WTC11 (cell line): ENCODE measurements around the gene LRMDA. TPM values are rescaled to one million over a fixed set of nuclear protein-coding genes. Genes with fewer than 3 reads are reported as not detected.

Experiments used
- ATAC-seq: fragments of 200-7000 bp; cut with Tn5 transposase; 2 replicates; pipeline ENCODE4 v1.10.0; 2021; ENCODE audit warnings: mild to moderate bottlenecking, moderate library complexity
- CTCF ChIA-PET: fragments of 300-600 bp; sonication (Branson Sonifier 250); formaldehyde crosslinking; loops from one replicate; lab custom pipeline; 2021; ENCODE audit warnings: antibody characterized with exemption; lab: Charles Lee
- POLR2A ChIA-PET: fragments of 350-600 bp; sonication (Branson Sonifier 250); formaldehyde crosslinking; loops from one replicate; lab custom pipeline; 2021; ENCODE audit warnings: antibody characterized with exemption; lab: Charles Lee
- DNase-seq: peaks from one replicate; pipeline ENCODE4 v3.0.0; 2021; ENCODE audit warnings: low spot score
- H3K27ac Mint-ChIP-seq: 2 replicates; pipeline ENCODE4 v1.8.0; 2021; ENCODE audit warnings: mixed read lengths
- H3K27me3 Mint-ChIP-seq: 2 replicates; pipeline ENCODE4 v1.8.0; 2021; ENCODE audit warnings: low read depth, mild to moderate bottlenecking, moderate library complexity, mixed read lengths
- H3K36me3 Mint-ChIP-seq: 2 replicates; pipeline ENCODE4 v1.8.0; 2021; ENCODE audit warnings: mixed read lengths
- H3K4me1 Mint-ChIP-seq: 2 replicates; pipeline ENCODE4 v1.8.0; 2022; ENCODE audit warnings: mixed read lengths
- H3K4me3 Mint-ChIP-seq: 2 replicates; pipeline ENCODE4 v1.8.0; 2021; ENCODE audit warnings: mild to moderate bottlenecking, moderate library complexity, mixed read lengths
- H3K9me3 Mint-ChIP-seq: 2 replicates; pipeline ENCODE4 v1.8.0; 2021; ENCODE audit warnings: mixed read lengths
- AR ChIP-seq: fragments of 250-450 bp; sonication (Bioruptor Pico); IDR thresholded peaks from 2 replicates; pipeline ENCODE4 v1.9.0; 2021; ENCODE audit warnings: mild to moderate bottlenecking
- ATF1 ChIP-seq: sonication (generic); formaldehyde crosslinking; IDR thresholded peaks from 2 replicates; pipeline ENCODE4 v1.8.1; 2023; ENCODE audit warnings: mild to moderate bottlenecking, moderate library complexity, missing genetic modification reagents
- ESRRA ChIP-seq: sonication (generic); formaldehyde crosslinking; IDR thresholded peaks from 2 replicates; pipeline ENCODE4 v1.8.1; 2022; ENCODE audit warnings: mild to moderate bottlenecking, missing genetic modification reagents, borderline replicate concordance
- GABPB1 ChIP-seq: sonication (generic); formaldehyde crosslinking; IDR thresholded peaks from 2 replicates; pipeline ENCODE4 v1.8.1; 2023; ENCODE audit warnings: mild to moderate bottlenecking, missing genetic modification reagents
- IRF2 ChIP-seq: sonication (generic); formaldehyde crosslinking; IDR thresholded peaks from 2 replicates; pipeline ENCODE4 v1.8.0; 2022; ENCODE audit warnings: low read depth, missing genetic modification reagents, borderline replicate concordance
- KAT7 ChIP-seq: sonication (generic); formaldehyde crosslinking; IDR thresholded peaks from 2 replicates; pipeline ENCODE4 v1.8.1; 2023; ENCODE audit warnings: missing genetic modification reagents, mild to moderate bottlenecking, borderline replicate concordance
- MLX ChIP-seq: sonication (generic); formaldehyde crosslinking; IDR thresholded peaks from 2 replicates; pipeline ENCODE4 v1.8.1; 2023; ENCODE audit warnings: mild to moderate bottlenecking, missing genetic modification reagents, moderate library complexity
- MYBL2 ChIP-seq: sonication (generic); formaldehyde crosslinking; IDR thresholded peaks from 2 replicates; pipeline ENCODE4 v1.8.1; 2023; ENCODE audit warnings: mild to moderate bottlenecking, moderate library complexity, missing genetic modification reagents
- NFYB ChIP-seq: sonication (generic); formaldehyde crosslinking; conservative IDR thresholded peaks from 2 replicates; pipeline ENCODE4 v1.8.0; 2022; ENCODE audit warnings: low read depth, missing genetic modification reagents
- NR2C2 ChIP-seq: sonication (generic); formaldehyde crosslinking; IDR thresholded peaks from 2 replicates; pipeline ENCODE4 v1.8.0; 2022; ENCODE audit warnings: mild to moderate bottlenecking, missing genetic modification reagents
- PREB ChIP-seq: sonication (generic); formaldehyde crosslinking; IDR thresholded peaks from 2 replicates; pipeline ENCODE4 v1.8.1; 2022; ENCODE audit warnings: mild to moderate bottlenecking, missing genetic modification reagents, moderate library complexity, borderline replicate concordance
- PRRX2 ChIP-seq: fragments of 250-450 bp; sonication (Bioruptor Pico); IDR thresholded peaks from 2 replicates; pipeline ENCODE4 v1.8.0; 2021; ENCODE audit warnings: mild to moderate bottlenecking
- RORB ChIP-seq: fragments of 250-450 bp; sonication (Bioruptor Pico); IDR thresholded peaks from 2 replicates; pipeline ENCODE4 v1.9.0; 2021; ENCODE audit warnings: mild to moderate bottlenecking
- STAT6 ChIP-seq: sonication (generic); formaldehyde crosslinking; conservative IDR thresholded peaks from 2 replicates; pipeline ENCODE4 v1.8.1; 2023; ENCODE audit warnings: mild to moderate bottlenecking, low read depth, missing genetic modification reagents, moderate library complexity
- USF1 ChIP-seq: sonication (generic); formaldehyde crosslinking; IDR thresholded peaks from 2 replicates; pipeline ENCODE4 v1.8.0; 2022; ENCODE audit warnings: mild to moderate bottlenecking, missing genetic modification reagents
- ZBTB43 ChIP-seq: sonication (generic); formaldehyde crosslinking; IDR thresholded peaks from 2 replicates; pipeline ENCODE4 v1.8.1; 2023; ENCODE audit warnings: mild to moderate bottlenecking, missing genetic modification reagents
- ZNF219 ChIP-seq: sonication (generic); formaldehyde crosslinking; IDR thresholded peaks from 2 replicates; pipeline ENCODE4 v1.8.0; 2023; ENCODE audit warnings: missing genetic modification reagents, mild to moderate bottlenecking, borderline replicate concordance
- ZNF317 ChIP-seq: sonication (generic); formaldehyde crosslinking; IDR thresholded peaks from 2 replicates; pipeline ENCODE4 v1.8.1; 2023; ENCODE audit warnings: low read depth, mild to moderate bottlenecking, moderate library complexity, missing genetic modification reagents, borderline replicate concordance
- ZSCAN18 ChIP-seq: fragments of 250-450 bp; sonication (Bioruptor Pico); IDR thresholded peaks from 2 replicates; pipeline ENCODE4 v2.1.2; 2022; ENCODE audit warnings: mild to moderate bottlenecking, moderate library complexity
- total RNA-seq: library from RNA; stranded (reverse); gene quantifications from 3 replicates; pipeline ENCODE4 v1.2.3, GENCODE V29; 2021

LRMDA gene
- total RNA-seq, 1 experiment from 2014 or later: 0.92 TPM

- Mint-ChIP-seq H3K9me3 (no peaks in the 10 kb centered on the region), H3K27ac (no peak overlapping the region), H3K36me3 (no peaks in the 10 kb centered on the region), H3K4me1 (no peaks in the 10 kb centered on the region; the same call in 1 of the 2 replicates), H3K27me3 (no peaks in the 10 kb centered on the region), H3K4me3 (no peak overlapping the region)
- POLR2A ChIA-PET: no interaction called here
- no peak for DNase-seq
- no peak for ATAC-seq
- no peak for TF ChIP-seq RORB (CRISPR knock-in tag)
- no peak for TF ChIP-seq IRF2
- TF ChIP-seq MLX: no peak
- TF ChIP-seq PREB: no peak
- TF ChIP-seq ZNF317 (CRISPR knock-in tag): no peak
- no peak for TF ChIP-seq STAT6 (CRISPR knock-in tag)
- TF ChIP-seq KAT7 (CRISPR knock-in tag): no peak
- TF ChIP-seq ZBTB43 (CRISPR knock-in tag): no peak
- no peak for TF ChIP-seq ESRRA
- CTCF ChIA-PET: interaction anchor here (0.7 kb wide), 2 partner anchors 15 to 611 kb away, joined by 3 read pairs; no protein-coding TSS in a partner anchor
Observed at GRCh38 chr10:75904499-75905283, 473.3 kb downstream of the LRMDA start.

- Mint-ChIP-seq H3K36me3 (no peaks in the 10 kb centered on the region), H3K9me3 (no peaks in the 10 kb centered on the region), H3K4me3 (no peak overlapping the region), H3K27ac (no peak overlapping the region), H3K4me1 (no peaks in the 10 kb centered on the region; the same call in 1 of the 2 replicates), H3K27me3 (no peaks in the 10 kb centered on the region)
- POLR2A ChIA-PET: no interaction called here
- TF ChIP-seq NFYB (CRISPR knock-in tag): no peak
- TF ChIP-seq ATF1 (CRISPR knock-in tag): no peak
- TF ChIP-seq ZNF219: no peak
- CTCF ChIA-PET: no interaction called here
- no peak for ATAC-seq
- no peak for DNase-seq
Observed at GRCh38 chr10:75905490-75905889, 474.1 kb downstream of the LRMDA start.

GRCh38 chr10:75910032-75910431, 478.6 kb downstream of the LRMDA start:
- DNase-seq: no peak
- H3K36me3 Mint-ChIP-seq: no peaks in the 10 kb centered on the region
- CTCF ChIA-PET: interaction anchor here (1.6 to 1.7 kb wide), 2 partner anchors 177 to 510 kb away, joined by 3 to 6 read pairs; no protein-coding TSS in a partner anchor
- H3K4me1 Mint-ChIP-seq: peaks cover 3% of the 10 kb centered on the region; the same call in 1 of the 2 replicates
- no peak for ATAC-seq
- no peaks in the 10 kb centered on the region for H3K27me3 Mint-ChIP-seq
- H3K4me3 Mint-ChIP-seq: no peak overlapping the region
- H3K27ac Mint-ChIP-seq: no peak overlapping the region
- POLR2A ChIA-PET: no interaction called here
- no peaks in the 10 kb centered on the region for H3K9me3 Mint-ChIP-seq
- TF ChIP-seq MYBL2 (CRISPR knock-in tag) (no peak), USF1 (no peak), ZNF219 (no peak), ZNF317 (CRISPR knock-in tag) (no peak), PRRX2 (CRISPR knock-in tag) (no peak), GABPB1 (CRISPR knock-in tag) (no peak), AR (CRISPR knock-in tag) (no peak), ZSCAN18 (CRISPR knock-in tag) (no peak), NR2C2 (CRISPR knock-in tag) (no peak)
